Measurements from ENCODE around the gene ABCA1.
"Not testable (repeated sequence)": the region's sequence is repeated elsewhere in the genome, so short reads cannot be mapped to it uniquely, and the experiment has no call there.

The ABCA1 gene

GRCh38 chr9:104858846-104859245, 69.1 kb downstream of the ABCA1 start:
- no peak overlapping the region for H3K4me3 ChIP-seq (ENCODE audit: low read length)
- DNase-seq (ENCODE audit: low read depth), result no peak
- TF ChIP-seq, protein P1, sequence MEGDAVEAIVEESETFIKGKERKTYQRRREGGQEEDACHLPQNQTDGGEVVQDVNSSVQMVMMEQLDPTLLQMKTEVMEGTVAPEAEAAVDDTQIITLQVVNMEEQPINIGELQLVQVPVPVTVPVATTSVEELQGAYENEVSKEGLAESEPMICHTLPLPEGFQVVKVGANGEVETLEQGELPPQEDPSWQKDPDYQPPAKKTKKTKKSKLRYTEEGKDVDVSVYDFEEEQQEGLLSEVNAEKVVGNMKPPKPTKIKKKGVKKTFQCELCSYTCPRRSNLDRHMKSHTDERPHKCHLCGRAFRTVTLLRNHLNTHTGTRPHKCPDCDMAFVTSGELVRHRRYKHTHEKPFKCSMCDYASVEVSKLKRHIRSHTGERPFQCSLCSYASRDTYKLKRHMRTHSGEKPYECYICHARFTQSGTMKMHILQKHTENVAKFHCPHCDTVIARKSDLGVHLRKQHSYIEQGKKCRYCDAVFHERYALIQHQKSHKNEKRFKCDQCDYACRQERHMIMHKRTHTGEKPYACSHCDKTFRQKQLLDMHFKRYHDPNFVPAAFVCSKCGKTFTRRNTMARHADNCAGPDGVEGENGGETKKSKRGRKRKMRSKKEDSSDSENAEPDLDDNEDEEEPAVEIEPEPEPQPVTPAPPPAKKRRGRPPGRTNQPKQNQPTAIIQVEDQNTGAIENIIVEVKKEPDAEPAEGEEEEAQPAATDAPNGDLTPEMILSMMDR (conservative IDR thresholded peaks at IDR 0.05; ENCODE audit: low read depth, low read length), result no peak

- DNase-seq (ENCODE audit: low read depth), result no peak
- H3K4me3 ChIP-seq (ENCODE audit: low read length), result no peak overlapping the region
- TF ChIP-seq, protein P1 (conservative IDR thresholded peaks at IDR 0.05; ENCODE audit: low read depth, low read length), result no peak
Measured at GRCh38 chr9:104858271-104858670, 69.7 kb downstream of the ABCA1 start.

DNA sequence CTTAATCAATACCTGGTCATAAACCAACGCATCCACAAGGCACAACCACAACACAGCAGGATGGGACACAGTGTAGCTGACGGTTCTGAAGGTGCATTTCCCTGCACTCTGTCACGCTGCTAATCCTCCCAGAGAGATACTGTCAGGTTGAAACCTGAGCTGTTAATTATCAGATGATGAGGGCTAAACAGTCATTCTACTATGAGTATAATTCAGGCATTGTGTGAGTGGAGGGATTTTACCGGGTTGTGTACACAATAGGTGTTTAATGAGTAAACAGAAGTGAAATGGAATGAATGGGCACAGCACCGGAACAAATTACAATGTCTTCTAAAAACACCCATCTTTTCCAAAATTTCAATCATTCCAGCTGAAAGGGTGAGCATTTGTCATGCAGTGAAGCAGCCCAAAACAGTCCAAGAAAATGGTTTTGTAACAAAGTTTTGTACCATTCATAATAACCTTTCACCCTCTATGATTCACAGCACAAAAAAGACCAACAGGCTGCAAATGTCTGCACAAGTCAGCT, 71.5 kb downstream of the ABCA1 start:
- no peak for DNase-seq (ENCODE audit: low read depth)
- TF ChIP-seq, protein P1 (conservative IDR thresholded peaks at IDR 0.05; ENCODE audit: low read depth, low read length), result no peak
- H3K4me3 ChIP-seq (ENCODE audit: low read length), result no peak overlapping the region

- no peak for DNase-seq (ENCODE audit: low read depth)
Measured at GRCh38 chr9:104855807-104856206, 72.1 kb downstream of the ABCA1 start.

GRCh38 chr9:104855258-104855657, 72.7 kb downstream of the ABCA1 start:
- not testable (repeated sequence) for H3K4me3 ChIP-seq (ENCODE audit: low read length); DNase-seq (ENCODE audit: low read depth)

More at GRCh38 chr9:104855807-104856206, 72.1 kb downstream of the ABCA1 start:
- no peak overlapping the region for H3K4me3 ChIP-seq (ENCODE audit: low read length)
- TF ChIP-seq, protein P1 (conservative IDR thresholded peaks at IDR 0.05; ENCODE audit: low read depth, low read length), result no peak

DNA sequence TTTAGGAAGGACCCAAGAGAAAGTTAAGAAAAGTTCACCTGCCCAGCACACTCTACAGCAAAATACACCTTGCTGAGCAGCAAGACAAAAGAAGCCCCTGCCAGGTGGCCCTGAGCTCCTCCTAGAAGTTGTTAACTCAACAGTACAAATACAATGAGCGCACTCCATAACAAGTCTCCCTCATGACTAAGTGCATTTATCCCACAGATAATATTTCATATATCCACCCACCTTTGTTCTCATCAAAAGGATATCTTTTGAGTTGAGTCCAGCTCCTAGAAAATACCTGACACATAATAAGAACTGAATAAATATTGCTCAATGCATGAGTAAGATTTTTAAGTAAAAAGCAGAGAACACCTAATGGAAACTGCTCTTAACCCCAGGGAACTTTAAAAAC, 73.3 kb downstream of the ABCA1 start:
- no peak overlapping the region for H3K4me3 ChIP-seq (ENCODE audit: low read length)
- DNase-seq (ENCODE audit: low read depth), result no peak
- TF ChIP-seq, protein P1 (conservative IDR thresholded peaks at IDR 0.05; ENCODE audit: low read depth, low read length), result no peak

DNA sequence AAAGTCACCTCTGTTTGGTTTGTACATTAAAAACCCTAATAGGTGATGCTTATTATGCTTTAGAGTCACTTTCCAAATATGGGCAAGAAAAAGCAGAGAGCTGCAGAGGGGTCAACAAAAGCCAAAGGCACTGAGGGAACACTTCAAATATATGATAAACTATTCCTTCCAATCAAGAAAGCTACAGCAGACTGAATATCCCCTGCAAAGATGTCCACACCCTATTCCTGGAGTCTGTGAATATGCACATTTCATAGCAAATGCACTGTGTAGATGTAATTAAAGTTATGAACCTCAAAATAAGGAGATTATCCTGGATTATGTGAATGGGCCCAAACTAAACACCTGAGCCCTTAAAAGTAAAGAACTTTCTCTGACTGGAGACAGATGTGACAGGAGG, 74.3 kb downstream of the ABCA1 start:
- TF ChIP-seq, protein P1 (conservative IDR thresholded peaks at IDR 0.05; ENCODE audit: low read depth, low read length), result no peak
- no peak overlapping the region for H3K4me3 ChIP-seq (ENCODE audit: low read length)
- no peak for DNase-seq (ENCODE audit: low read depth)

DNA sequence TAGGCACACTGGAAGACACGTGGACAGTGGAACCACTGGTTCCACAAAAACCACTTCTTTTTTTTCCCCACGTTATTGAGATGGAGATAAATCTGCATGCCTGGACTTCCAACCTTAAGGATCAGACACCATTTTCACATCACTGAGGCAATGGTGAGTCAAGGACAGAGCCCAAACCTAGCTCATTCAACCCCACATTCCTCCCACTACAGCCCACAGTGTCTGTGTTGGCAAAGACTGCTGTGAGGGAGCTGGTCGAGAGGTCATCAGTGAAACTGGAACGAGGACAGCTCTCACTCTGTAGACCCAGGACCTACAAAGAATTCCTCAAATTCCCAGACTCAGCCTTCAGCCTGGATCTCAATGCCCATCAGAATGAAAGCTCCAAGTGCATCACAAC, 74.8 kb downstream of the ABCA1 start:
- DNase-seq (ENCODE audit: low read depth), result no peak
- H3K4me3 ChIP-seq (ENCODE audit: low read length), result no peak overlapping the region
- TF ChIP-seq, protein P1 (conservative IDR thresholded peaks at IDR 0.05; ENCODE audit: low read depth, low read length), result no peak

Data from retinal pigment epithelial cell (primary cell).